Activated naive CD4-positive, alpha-beta T cell (primary cell): ENCODE data around the gene STAG2.

Experiments used
- DNase-seq, 4 experiments: peaks; one replicate each; lab custom pipeline; 2025; lab: John Stamatoyannopoulos, UW

STAG2 gene

DNA sequence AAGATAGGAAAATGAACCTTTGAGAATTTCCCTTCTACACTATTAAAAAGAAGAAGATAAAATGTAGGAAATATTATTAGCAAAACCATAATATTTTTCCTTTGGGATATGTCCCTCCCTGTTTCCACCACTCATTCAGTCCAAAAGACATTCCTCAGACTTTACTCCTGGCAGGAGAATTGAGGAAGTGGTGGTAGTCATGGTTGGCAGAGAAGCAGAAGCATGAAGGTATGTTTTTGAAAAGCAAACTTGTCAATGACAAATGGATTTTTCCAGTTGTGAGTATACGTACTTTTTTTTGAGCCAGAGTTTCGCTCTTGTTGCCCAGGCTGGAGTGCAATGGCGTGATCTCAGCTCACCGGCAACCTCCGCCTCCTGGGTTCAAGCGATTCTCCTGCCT is 13.7 kb downstream of the STAG2 start:
- DNase-seq: no peak

DNA sequence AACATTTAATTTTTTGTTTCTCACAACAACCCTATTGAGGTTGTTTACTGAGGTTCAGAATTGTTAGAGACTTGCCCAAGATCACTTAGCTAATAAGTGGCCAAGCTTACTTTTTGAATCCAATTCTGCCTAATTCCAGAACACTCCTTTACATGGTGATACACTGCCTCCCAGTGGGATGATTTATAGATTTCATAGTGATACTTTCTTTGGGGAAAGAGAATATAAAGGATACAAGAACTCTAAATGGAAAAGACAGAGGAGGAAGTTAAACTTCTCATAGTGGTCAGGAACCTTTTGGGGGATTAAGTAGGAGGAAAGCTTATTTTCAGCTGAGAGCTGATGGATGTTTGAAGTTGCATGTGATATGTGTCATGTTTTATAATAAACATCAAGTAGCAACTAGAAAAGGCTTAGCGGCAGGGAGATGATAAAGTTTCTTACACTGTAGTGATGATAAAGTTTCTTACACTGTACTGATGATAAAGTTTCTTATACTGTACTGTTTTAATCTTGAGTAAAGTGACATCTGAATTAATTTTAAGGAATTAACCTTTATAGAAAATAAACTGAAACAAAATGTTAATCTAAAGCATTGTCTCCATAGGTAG is 15.3 kb downstream of the STAG2 start:
- DNase-seq: no peak

DNA sequence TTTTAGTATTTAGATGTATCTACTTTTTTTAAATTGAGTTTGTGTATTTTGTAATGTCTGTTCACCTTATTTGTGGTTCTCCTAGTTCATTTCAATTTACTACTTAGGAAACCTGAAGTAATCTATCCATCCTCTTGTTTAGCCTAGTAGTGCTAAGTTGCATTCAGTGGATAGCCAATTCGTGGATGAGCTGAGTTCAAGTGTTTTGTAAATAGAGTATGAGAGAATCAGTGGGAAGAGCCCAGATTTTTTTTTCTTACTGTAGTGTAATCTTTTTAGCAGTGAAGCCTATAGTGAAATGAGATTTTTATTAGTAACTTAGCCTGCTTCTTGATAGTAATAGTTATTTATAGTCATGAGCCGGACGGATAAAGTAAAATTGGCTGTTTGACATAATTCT is 21.7 kb downstream of the STAG2 start:
- no peak for DNase-seq

DNA sequence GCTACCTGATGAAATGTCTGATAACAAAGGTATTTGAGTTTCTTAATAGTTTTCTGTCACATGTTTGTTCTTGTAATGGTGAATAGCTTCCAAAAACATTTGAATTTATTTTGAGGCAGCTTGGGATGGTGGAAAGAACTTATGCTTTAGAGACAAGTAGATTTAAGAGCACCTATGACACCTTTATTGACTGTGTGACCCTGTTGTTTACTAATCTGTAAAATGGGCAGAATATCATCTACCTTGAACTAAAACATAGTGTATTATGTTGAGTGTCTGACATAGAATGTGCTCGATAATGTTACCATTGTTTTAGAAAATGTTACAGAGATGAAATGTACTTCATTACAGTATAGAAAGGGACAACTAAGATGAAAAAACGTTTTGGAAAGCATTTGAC is 24.9 kb downstream of the STAG2 start:
- no peak for DNase-seq

DNA sequence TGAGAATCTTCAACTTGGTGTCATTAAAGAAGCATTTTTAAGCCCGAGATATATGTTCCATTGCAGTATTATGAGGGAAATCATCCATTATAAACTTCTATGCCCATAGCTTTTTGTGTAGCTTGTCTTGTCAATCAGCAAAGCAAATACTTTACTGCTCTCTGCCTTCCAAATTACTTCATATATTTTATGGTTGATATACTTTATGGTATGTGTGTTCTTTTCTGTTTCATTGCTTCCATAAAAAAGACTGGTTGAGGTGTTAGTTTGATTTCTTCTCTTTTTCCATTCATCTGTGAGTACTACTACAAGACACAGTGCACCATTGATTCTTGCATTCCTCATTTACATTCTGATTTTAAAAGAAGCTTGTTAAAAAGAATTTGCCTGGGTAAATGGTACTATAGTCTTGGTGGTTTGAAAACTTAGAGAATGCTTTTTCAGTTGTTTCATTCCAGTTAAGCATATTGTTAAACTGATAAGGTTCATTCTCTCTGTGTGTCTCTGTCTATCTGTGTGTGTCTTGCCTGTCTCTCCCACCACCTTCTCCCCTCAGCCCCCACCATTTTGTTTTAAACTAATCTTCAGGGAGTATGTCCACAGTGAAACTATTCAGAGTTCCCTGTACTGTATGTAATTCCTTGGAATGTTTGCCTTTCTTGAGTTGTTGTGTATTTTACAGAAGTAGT is 27.1 kb downstream of the STAG2 start:
- no peak for DNase-seq

DNA sequence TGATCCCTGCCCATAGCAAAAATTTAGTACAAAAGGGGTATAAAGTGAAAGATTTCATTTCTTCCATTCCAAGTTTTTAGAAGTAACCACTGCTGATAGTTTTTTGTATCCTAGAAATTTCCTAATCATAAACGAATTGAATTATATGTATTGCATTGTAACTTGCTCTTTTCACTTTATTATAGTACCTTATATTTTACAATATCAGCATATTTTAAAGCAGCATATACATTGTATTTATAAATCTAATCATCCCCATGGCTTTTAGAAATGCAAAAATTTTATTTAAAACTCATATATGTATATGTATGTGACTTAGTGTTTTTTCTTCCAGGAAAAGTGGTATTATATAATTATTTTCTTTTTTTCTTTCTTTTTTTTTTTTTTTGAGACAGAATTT is 27.7 kb downstream of the STAG2 start:
- DNase-seq: no peak

DNA sequence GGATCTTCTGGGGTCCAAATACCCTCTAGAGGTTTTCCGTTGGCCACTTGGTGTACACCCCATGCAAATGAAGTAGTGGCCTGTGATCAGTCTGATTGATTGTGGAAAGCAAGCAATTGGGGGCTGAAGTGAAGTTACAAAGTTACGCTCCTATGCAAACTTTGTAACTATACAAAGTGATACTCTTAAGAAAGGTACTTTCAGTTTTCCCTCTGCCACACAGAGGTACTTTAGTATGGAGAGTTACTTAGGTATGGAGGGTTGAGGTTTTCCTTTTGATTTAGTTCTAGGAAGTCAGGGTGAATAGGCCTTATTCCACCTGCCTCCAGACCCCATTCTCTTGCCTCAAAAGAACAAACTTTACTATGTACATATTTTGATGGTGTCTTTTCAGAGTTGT is 28.7 kb downstream of the STAG2 start:
- DNase-seq: no peak

DNA sequence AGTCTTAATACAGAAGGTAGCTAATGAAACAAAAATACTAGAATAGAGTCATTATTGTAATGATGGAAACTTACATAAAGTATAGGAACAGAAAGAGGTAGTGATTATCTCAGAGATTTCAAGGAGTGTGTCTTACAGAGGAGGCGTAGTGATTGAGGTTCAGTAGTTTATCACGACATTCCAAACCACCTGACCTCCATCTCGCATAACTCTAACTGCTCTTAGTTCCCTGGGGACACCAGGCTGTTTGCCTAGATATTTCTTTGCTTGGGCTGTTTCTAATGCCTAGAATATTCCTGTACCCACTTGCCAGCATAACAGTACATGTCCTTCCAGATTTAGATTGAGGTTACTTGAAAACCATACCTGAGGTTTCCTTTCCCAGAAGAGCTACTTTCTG is 29.1 kb downstream of the STAG2 start:
- DNase-seq: no peak

DNA sequence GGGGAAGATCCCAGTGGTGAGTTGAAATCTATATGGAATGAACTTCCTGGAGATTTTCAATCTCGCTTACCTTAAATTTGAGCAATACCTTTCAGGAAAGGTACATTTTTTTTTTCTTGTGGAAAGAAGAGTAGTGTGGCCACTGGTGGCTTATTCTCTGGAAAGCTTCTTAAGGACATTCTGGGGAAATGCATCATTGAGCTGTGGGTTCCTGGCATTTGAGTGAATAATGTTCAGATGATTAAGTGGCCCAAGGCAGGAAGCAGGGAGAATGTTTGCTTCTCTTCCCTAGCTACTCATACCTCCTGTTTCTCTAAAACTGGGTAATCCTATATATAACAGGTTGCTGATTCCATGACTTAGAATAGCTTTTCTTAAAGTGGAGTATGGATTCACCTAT is 31.8 kb downstream of the STAG2 start:
- no peak for DNase-seq

DNA sequence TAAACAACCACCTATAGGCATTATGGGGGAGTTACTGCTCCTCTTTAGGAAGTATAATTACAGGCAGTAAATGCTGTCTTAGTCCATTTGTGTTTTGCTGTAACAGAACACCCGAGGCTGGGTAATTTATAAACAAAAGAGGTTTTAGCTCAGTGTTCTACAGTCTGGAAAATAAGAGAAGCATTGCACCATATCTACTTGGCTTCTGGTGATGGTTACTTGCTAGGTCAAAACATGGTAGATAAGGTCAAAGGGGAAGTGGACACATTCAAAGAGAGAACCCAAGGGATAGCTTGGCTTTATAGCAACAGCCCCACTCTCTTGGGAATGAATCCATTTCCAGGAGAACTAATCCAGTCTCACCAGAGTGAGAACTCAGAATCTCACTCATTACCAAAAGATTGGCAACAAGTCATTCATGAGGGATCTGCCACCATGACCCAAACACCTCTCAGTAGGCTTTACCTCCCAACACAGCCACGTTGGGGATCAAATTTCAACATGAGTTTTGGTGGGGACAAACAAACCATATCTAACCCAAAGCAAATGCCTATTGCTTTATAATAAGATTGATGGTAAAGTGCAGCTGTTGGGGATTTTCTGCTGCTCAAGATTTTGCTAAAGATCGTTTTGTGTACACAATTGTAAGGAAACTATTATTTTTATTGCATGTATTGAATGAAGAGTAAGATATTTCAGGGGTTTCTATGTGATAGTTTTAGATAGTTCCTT is 32.6 kb downstream of the STAG2 start:
- no peak for DNase-seq

DNA sequence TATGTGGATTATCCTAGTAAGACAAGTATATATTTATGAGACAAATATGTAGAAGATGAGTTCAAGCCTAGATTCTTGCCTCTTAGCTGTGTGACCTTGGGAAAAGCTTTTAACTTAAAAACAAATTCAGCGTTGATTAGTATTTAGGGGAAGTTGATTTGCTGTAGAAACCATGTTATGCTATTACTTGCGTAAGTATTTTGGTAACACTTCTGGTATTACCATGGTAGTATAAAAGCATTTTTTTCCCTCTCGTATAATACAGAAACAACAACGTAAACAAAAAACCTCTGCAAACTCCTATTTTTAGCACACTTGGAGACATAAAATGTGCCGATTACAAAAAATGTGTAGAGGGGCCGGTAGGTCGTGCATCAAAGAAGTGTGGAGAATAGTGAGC is 33.2 kb downstream of the STAG2 start:
- DNase-seq: no peak

DNA sequence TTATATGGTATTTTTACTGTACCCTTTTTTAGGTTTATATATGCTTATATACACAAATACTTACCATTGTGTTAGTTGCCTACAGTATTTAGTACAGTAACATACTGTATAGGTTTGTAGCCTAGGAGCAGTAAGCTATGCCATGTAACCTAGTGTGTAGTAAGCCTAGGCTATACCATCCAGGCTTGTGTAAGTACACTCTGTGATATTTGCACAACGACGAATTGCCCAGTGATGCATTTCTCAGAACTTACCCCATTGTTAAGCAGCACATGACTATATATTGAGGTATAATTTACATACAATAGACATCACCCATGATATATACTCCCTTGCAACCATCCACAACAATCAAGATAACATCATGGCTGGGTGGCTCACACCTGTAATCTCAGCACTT is 40.1 kb downstream of the STAG2 start:
- DNase-seq: no peak

DNA sequence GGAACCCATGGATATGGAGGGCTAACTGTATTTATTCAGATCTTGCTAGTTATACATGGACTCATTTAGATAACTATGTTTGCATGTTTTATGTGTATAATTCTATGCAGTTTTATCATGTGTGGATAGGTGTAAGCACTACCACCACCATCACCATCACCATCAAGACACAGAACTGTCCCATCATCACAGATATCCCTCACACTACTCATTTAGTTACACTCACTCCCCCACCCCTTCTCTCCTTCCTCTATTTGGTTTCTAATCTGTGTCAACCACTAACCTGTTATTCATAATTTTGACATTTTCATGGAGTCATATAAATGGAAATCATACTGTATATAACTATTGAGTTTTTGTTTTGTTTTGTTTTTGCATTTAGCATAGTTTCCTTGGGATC is 43.7 kb downstream of the STAG2 start:
- no peak for DNase-seq

DNA sequence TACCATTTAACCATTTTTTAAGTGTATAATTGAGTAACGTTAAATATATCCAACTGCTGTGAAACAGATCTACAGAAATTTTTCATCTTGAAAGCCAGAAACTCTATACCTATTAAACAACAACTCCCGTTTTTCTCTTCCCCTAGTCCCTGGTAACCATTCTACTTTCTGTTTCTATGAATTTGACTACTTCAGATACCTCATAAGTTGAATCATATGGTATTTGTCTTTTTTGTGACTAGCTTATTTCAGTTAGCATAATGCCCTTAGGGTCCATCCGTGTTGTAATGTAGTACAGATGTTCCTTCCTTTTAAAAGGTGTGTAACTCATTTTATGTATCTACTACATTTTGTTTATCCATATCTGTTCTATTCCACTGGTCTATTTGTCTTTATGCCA is 48.7 kb downstream of the STAG2 start:
- no peak for DNase-seq

DNA sequence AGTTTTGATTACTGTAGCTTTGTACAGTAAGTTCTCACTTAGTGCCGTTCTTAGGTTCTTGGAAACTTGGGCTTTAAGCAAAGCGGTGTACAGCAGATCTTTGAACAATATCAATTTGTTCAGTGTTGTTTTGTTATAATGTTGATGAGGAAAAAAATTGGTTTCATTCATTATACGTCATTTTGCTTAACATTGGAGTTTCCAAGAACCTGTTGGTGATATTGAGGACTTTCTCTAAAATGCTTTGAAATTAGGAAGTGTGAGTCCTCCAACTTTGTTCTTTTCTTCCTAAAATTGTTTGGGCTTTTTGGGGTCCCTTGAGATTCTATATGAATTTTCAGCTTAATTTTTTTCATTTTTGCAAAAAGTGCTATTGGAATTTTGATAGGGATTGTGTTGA is 49.1 kb downstream of the STAG2 start:
- DNase-seq: no peak

DNA sequence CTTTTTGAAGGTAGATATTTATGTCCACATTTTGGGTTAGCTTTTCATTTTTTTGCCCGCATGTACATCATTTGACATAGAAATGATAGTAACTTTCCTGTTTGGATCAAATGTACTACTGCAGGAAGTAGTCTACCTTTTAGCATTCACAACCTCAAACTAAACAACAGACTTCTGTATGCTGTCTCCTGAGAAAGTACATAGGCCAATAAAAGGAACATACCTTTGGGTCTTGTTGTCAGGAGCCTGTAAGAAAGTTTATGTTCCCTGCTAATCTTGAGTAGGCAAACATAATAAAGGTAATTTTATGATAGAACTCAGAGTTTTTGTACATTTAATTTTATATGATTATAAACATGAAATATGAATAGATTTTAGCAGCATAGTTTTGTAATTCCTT is 54.2 kb downstream of the STAG2 start:
- DNase-seq: no peak

DNA sequence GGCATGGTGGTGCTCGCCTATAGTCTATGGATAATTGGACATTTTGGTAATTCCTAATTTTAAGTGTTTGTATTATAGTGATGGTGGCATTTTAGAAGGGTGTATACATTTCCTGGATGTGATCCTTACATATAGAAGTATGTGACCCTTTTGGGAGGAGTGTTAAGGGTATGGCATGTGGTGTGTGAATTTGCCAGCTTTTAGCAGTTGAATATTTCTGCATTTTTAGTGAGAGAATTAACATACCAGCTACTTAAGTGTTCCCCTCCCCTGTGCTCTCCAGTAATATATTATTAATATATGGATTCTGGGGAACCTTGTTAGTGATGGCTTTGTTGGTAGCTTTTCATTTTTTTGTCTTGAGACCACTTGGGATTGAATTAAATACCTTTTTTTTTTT is 55.3 kb downstream of the STAG2 start:
- no peak for DNase-seq

DNA sequence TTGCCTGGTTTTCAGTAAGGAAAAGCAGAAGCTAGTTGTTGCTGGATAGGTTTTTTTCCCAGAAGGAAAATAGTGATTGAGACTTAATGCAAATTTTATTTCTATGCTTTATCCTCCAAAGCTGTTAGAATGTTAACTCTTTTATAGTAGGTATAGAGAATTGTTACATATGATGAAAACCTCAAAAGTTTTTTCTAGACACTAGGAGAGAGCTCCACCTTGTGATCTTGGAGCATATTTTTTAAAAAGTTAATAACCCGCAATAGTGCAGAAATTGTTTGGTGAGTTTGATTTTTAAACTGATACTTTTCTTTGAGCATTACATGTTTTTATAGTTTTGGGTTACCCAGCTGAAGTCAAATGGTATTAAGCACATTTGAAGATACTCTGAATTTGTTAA is 56.5 kb downstream of the STAG2 start:
- no peak for DNase-seq

DNA sequence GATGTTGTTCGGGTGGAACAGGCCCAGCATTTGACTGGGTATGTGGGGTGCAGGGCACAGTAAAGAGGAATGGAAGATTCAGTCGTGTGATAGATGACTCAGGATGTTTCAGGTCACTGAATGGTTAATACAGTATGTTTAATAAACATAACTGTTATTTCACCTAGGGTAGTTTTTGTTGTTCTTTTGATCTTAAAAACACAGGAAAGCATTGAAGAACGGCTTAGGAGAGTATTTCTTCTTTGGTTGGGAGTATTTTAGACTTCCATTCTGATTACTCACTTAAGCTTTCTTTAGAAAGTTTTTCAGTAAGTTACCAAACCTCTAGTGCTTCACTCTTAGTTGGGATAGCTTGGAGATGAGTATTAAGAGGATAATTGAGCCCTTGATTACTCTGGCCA is 62.3 kb downstream of the STAG2 start:
- DNase-seq: no peak

DNA sequence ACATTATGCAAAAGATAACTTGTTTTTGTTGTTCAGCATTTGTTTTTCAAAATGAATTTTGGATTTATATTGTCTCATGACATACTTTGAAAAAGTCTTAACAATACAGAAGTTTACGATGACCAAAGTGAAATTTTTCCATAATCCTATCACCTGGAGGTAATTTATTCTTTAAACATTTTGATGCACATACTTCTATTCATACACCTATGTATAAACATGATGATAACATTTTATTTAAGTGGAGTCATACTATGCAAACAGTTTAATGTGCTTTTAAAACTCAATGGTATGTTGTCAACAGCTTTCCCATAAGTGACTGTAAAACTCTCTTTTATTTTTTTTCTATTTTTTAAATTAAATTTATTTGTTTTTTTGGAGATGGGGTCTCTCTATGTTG is 65.0 kb downstream of the STAG2 start:
- DNase-seq: no peak

DNA sequence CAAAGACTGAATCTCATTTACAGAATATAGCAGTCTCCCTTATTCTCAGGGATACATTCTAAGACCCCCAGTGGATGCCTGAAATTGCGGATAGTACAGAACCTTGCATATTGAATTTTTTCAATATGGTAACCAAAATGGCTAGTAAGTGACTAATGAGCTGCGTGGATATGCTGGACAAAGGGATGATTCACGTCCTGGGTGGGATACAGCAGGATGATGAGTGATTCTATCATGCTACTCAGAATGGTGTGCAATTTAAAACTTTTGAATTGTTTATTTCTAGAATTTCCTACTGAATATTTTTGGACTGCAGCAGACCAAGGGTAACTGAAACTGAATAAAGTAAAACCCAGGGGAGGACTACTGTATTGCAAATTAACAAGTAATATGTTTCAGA is 66.7 kb downstream of the STAG2 start:
- DNase-seq: no peak

DNA sequence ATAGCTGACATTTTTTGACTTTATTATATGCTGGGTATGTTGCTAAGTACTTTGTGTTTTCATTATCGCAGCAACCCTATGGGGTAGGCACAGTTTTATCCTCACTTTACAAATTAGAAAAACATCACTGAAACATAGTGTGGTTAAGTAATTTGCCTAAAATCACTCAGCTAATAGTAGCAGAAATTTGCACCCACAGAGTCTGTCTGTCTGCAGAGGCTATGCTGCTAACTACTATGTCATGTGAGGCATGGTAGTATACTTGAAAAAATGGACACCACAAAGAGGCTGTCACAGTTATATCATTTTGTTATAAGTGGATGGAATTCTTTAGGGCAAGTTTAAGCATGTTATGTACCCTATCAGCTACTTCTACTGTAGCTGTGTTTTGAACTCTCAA is 69.0 kb downstream of the STAG2 start:
- no peak for DNase-seq

DNA sequence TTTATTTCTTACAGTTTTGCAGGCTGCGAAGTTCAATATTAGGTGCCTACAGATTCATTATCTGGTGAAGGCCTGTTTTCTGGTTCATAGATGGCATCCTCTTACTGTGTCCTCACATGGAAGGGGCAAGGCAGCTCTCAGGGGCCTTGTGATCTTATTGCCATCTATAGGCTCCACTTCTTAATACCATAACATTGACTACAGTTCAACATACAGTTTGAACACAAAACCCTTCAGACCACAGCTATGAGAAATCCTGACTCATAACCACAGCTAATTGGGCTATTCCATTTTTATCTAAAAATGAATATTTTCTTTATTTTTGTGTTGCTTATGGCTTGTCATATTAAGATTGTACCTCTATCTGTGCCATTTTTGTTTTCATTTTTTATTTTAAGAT is 72.3 kb downstream of the STAG2 start:
- DNase-seq: no peak

DNA sequence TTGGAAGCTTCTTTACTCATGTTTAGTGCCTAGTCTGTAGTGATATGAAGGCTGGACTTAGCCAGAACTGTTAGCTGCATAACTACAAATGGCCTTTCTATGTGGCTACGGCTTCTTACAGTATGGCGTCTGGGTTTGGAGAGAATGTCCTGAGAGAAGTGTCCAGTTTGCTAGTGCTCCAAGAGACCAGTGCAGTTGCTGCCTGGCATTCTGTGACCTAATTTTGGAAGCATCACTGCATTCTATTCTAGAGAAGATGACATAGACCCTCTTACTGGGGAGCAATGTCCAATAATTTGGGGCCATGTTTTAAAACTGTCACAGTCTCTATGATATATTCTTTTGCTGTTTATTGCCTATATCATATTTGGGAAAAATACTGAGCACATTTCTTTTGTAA is 74.2 kb downstream of the STAG2 start:
- DNase-seq: no peak
